ENCODE results near the gene BCAS3. TPM values are rescaled to one million over a fixed set of nuclear protein-coding genes. Genes with fewer than 3 reads are reported as not detected.

Gene BCAS3
- total RNA-seq, 1 donor from 2014 or later, result 14.5 TPM

- Histone ChIP-seq H3K4me3 (ENCODE audit: insufficient read depth, low read depth, low read length) (no peak overlapping the region), H3K4me1 (ENCODE audit: insufficient read depth, low read length) (no peaks in the 10 kb centered on the region), H3K79me2 (ENCODE audit: insufficient read depth, low read length) (no peaks in the 10 kb centered on the region), H3K9ac (ENCODE audit: low read length) (no peak overlapping the region), H3K9me3 (ENCODE audit: insufficient read depth, low read depth, low read length) (no peaks in the 10 kb centered on the region), H2AFZ (ENCODE audit: low read depth, low read length) (no peak overlapping the region), H4K20me1 (ENCODE audit: insufficient read depth, low read length) (no peaks in the 10 kb centered on the region), H3K27ac (ENCODE audit: low read depth, low read length) (no peak overlapping the region), H3K27me3 (ENCODE audit: insufficient read depth, low read length) (no peaks in the 10 kb centered on the region), H3K36me3 (ENCODE audit: insufficient read depth, low read length) (no peaks in the 10 kb centered on the region), H3K4me2 (ENCODE audit: low read length) (no peak overlapping the region)
- FAIRE-seq (no peak), DNase-seq (ENCODE audit: low read depth) (no peak)
- Mint-ChIP-seq H3K36me3 (ENCODE audit: low read depth, unreplicated experiment) (no peaks in the 10 kb centered on the region), H3K27ac (ENCODE audit: unreplicated experiment) (no peak overlapping the region), H3K4me1 (ENCODE audit: low read depth, unreplicated experiment) (no peaks in the 10 kb centered on the region), H3K9me3 (ENCODE audit: unreplicated experiment) (no peaks in the 10 kb centered on the region), H3K4me3 (ENCODE audit: unreplicated experiment) (no peak overlapping the region), H3K27me3 (ENCODE audit: low read depth, unreplicated experiment) (no peaks in the 10 kb centered on the region)
- TF ChIP-seq CTCF (IDR thresholded peaks at IDR 0.05; ENCODE audit: insufficient read depth, low read depth, low read length) (no peak), EZH2 (IDR thresholded peaks at IDR 0.05; ENCODE audit: insufficient read depth, low read length) (no peak)
These were observed 370.9 kb downstream of the BCAS3 start for GRCh38 chr17:61048376-61049106.

GRCh38 chr17:61053469-61053868 is 375.8 kb downstream of the BCAS3 start:
- no peaks in the 10 kb centered on the region for H3K27me3 ChIP-seq (ENCODE audit: insufficient read depth, low read length)
- no peaks in the 10 kb centered on the region for H4K20me1 ChIP-seq (ENCODE audit: insufficient read depth, low read length)
- Mint-ChIP-seq H3K4me3 (ENCODE audit: unreplicated experiment) (no peak overlapping the region), H3K36me3 (ENCODE audit: low read depth, unreplicated experiment) (no peaks in the 10 kb centered on the region), H3K9me3 (ENCODE audit: unreplicated experiment) (no peaks in the 10 kb centered on the region), H3K27ac (ENCODE audit: unreplicated experiment) (no peak overlapping the region), H3K27me3 (ENCODE audit: low read depth, unreplicated experiment) (no peaks in the 10 kb centered on the region), H3K4me1 (ENCODE audit: low read depth, unreplicated experiment) (no peaks in the 10 kb centered on the region)
- no peak overlapping the region for H3K4me3 ChIP-seq (ENCODE audit: insufficient read depth, low read depth, low read length)
- no peak for FAIRE-seq
- no peaks in the 10 kb centered on the region for H3K4me1 ChIP-seq (ENCODE audit: insufficient read depth, low read length)
- no peaks in the 10 kb centered on the region for H3K36me3 ChIP-seq (ENCODE audit: insufficient read depth, low read length)
- no peaks in the 10 kb centered on the region for H3K9me3 ChIP-seq (ENCODE audit: insufficient read depth, low read depth, low read length)
- no peak overlapping the region for H3K4me2 ChIP-seq (ENCODE audit: low read length)
- H3K79me2 ChIP-seq (ENCODE audit: insufficient read depth, low read length), result no peaks in the 10 kb centered on the region
- H3K9ac ChIP-seq (ENCODE audit: low read length), result no peak overlapping the region
- TF ChIP-seq EZH2 (IDR thresholded peaks at IDR 0.05; ENCODE audit: insufficient read depth, low read length), result no peak
- no peak for TF ChIP-seq CTCF (IDR thresholded peaks at IDR 0.05; ENCODE audit: insufficient read depth, low read depth, low read length)
- no peak for DNase-seq (ENCODE audit: low read depth)
- no peak overlapping the region for H2AFZ ChIP-seq (ENCODE audit: low read depth, low read length)
- H3K27ac ChIP-seq (ENCODE audit: low read depth, low read length), result no peak overlapping the region

- DNase-seq (ENCODE audit: low read depth), result peak; percentile 14
- H3K9ac ChIP-seq (ENCODE audit: low read length), result no peak overlapping the region
- Mint-ChIP-seq H3K36me3 (ENCODE audit: low read depth, unreplicated experiment) (no peaks in the 10 kb centered on the region), H3K4me3 (ENCODE audit: unreplicated experiment) (no peak overlapping the region), H3K27ac (ENCODE audit: unreplicated experiment) (no peak overlapping the region), H3K9me3 (ENCODE audit: unreplicated experiment) (no peaks in the 10 kb centered on the region), H3K27me3 (ENCODE audit: low read depth, unreplicated experiment) (no peaks in the 10 kb centered on the region), H3K4me1 (ENCODE audit: low read depth, unreplicated experiment) (no peaks in the 10 kb centered on the region)
- H4K20me1 ChIP-seq (ENCODE audit: insufficient read depth, low read length), result no peaks in the 10 kb centered on the region
- H3K27me3 ChIP-seq (ENCODE audit: insufficient read depth, low read length), result no peaks in the 10 kb centered on the region
- no peaks in the 10 kb centered on the region for H3K9me3 ChIP-seq (ENCODE audit: insufficient read depth, low read depth, low read length)
- no peaks in the 10 kb centered on the region for H3K36me3 ChIP-seq (ENCODE audit: insufficient read depth, low read length)
- no peak for FAIRE-seq
- no peaks in the 10 kb centered on the region for H3K79me2 ChIP-seq (ENCODE audit: insufficient read depth, low read length)
- no peak for TF ChIP-seq CTCF (IDR thresholded peaks at IDR 0.05; ENCODE audit: insufficient read depth, low read depth, low read length)
- no peak for TF ChIP-seq EZH2 (IDR thresholded peaks at IDR 0.05; ENCODE audit: insufficient read depth, low read length)
- no peak overlapping the region for H3K4me3 ChIP-seq (ENCODE audit: insufficient read depth, low read depth, low read length)
- no peak overlapping the region for H3K27ac ChIP-seq (ENCODE audit: low read depth, low read length)
- H3K4me1 ChIP-seq (ENCODE audit: insufficient read depth, low read length), result no peaks in the 10 kb centered on the region
- H2AFZ ChIP-seq (ENCODE audit: low read depth, low read length), result no peak overlapping the region
- no peak overlapping the region for H3K4me2 ChIP-seq (ENCODE audit: low read length)
These were observed 376.8 kb downstream of the BCAS3 start for GRCh38 chr17:61054436-61054835.
